Measurements from ENCODE around the gene ZMAT3.

Gene ZMAT3

GRCh38 chr3:179082416-179082815 lies 10.8 kb upstream of the ZMAT3 start:
- Histone ChIP-seq H3K79me2 (ENCODE audit: insufficient read depth, low read depth) (no peaks in the 10 kb centered on the region), H3K27me3 (ENCODE audit: insufficient read depth, low read depth) (no peaks in the 10 kb centered on the region), H3K4me1 (ENCODE audit: low read depth, poor library complexity, severe bottlenecking) (no peaks in the 10 kb centered on the region), H3K9ac (no peak overlapping the region), H3K4me2 (no peak overlapping the region), H3K36me3 (ENCODE audit: insufficient read depth) (no peaks in the 10 kb centered on the region), H3K27ac (no peak overlapping the region), H2AFZ (ENCODE audit: low read depth) (no peak overlapping the region), H3K4me3 (IDR thresholded peaks at IDR 0.05; ENCODE audit: insufficient read depth, low read depth, low read length) (no peak overlapping the region), H4K20me1 (ENCODE audit: insufficient read depth) (no peaks in the 10 kb centered on the region)
- no peak for TF ChIP-seq CTCF (conservative IDR thresholded peaks at IDR 0.05; ENCODE audit: low read depth, low read length)

GRCh38 chr3:179081885-179082284 lies 10.3 kb upstream of the ZMAT3 start:
- H3K79me2 ChIP-seq (ENCODE audit: insufficient read depth, low read depth) = no peaks in the 10 kb centered on the region
- H3K27ac ChIP-seq = no peak overlapping the region
- no peak overlapping the region for H3K4me3 ChIP-seq (IDR thresholded peaks at IDR 0.05; ENCODE audit: insufficient read depth, low read depth, low read length)
- no peak overlapping the region for H3K4me2 ChIP-seq
- H3K27me3 ChIP-seq (ENCODE audit: insufficient read depth, low read depth) = no peaks in the 10 kb centered on the region
- no peak for TF ChIP-seq CTCF (conservative IDR thresholded peaks at IDR 0.05; ENCODE audit: low read depth, low read length)
- H3K36me3 ChIP-seq (ENCODE audit: insufficient read depth) = no peaks in the 10 kb centered on the region
- H3K9ac ChIP-seq = no peak overlapping the region
- H4K20me1 ChIP-seq (ENCODE audit: insufficient read depth) = no peaks in the 10 kb centered on the region
- no peaks in the 10 kb centered on the region for H3K4me1 ChIP-seq (ENCODE audit: low read depth, poor library complexity, severe bottlenecking)
- H2AFZ ChIP-seq (ENCODE audit: low read depth) = no peak overlapping the region

GRCh38 chr3:179079537-179079936 lies 7.9 kb upstream of the ZMAT3 start:
- Histone ChIP-seq H3K4me1 (ENCODE audit: low read depth, poor library complexity, severe bottlenecking) (no peaks in the 10 kb centered on the region), H3K27me3 (ENCODE audit: insufficient read depth, low read depth) (no peaks in the 10 kb centered on the region), H3K9ac (no peak overlapping the region), H3K27ac (no peak overlapping the region), H3K36me3 (ENCODE audit: insufficient read depth) (no peaks in the 10 kb centered on the region), H3K4me3 (IDR thresholded peaks at IDR 0.05; ENCODE audit: insufficient read depth, low read depth, low read length) (no peak overlapping the region), H4K20me1 (ENCODE audit: insufficient read depth) (no peaks in the 10 kb centered on the region), H3K4me2 (no peak overlapping the region), H3K79me2 (ENCODE audit: insufficient read depth, low read depth) (no peaks in the 10 kb centered on the region), H2AFZ (ENCODE audit: low read depth) (no peak overlapping the region)
- TF ChIP-seq CTCF (conservative IDR thresholded peaks at IDR 0.05; ENCODE audit: low read depth, low read length) = no peak

- Histone ChIP-seq H3K79me2 (ENCODE audit: insufficient read depth, low read depth) (no peaks in the 10 kb centered on the region), H3K27me3 (ENCODE audit: insufficient read depth, low read depth) (no peaks in the 10 kb centered on the region), H3K27ac (no peak overlapping the region), H3K9ac (no peak overlapping the region), H3K4me2 (no peak overlapping the region), H4K20me1 (ENCODE audit: insufficient read depth) (no peaks in the 10 kb centered on the region), H2AFZ (ENCODE audit: low read depth) (no peak overlapping the region), H3K4me3 (IDR thresholded peaks at IDR 0.05; ENCODE audit: insufficient read depth, low read depth, low read length) (no peak overlapping the region), H3K4me1 (ENCODE audit: low read depth, poor library complexity, severe bottlenecking) (peaks cover 3% of the 10 kb centered on the region), H3K36me3 (ENCODE audit: insufficient read depth) (no peaks in the 10 kb centered on the region)
- no peak for TF ChIP-seq CTCF (conservative IDR thresholded peaks at IDR 0.05; ENCODE audit: low read depth, low read length)
These were observed 4.8 kb upstream of the ZMAT3 start for GRCh38 chr3:179076243-179077027.
